Measurements from ENCODE around the gene STMN3. TPM values are rescaled to one million over a fixed set of nuclear protein-coding genes. Genes with fewer than 3 reads are reported as not detected.

Gene STMN3
- total and polyA plus RNA-seq, 10 of the 15 experiments (the other 5 are each of a cell fraction or from before 2014, with no cell fraction given) = 0.09 to 3.6 (median 1.4) TPM; not detected in 1

DNA sequence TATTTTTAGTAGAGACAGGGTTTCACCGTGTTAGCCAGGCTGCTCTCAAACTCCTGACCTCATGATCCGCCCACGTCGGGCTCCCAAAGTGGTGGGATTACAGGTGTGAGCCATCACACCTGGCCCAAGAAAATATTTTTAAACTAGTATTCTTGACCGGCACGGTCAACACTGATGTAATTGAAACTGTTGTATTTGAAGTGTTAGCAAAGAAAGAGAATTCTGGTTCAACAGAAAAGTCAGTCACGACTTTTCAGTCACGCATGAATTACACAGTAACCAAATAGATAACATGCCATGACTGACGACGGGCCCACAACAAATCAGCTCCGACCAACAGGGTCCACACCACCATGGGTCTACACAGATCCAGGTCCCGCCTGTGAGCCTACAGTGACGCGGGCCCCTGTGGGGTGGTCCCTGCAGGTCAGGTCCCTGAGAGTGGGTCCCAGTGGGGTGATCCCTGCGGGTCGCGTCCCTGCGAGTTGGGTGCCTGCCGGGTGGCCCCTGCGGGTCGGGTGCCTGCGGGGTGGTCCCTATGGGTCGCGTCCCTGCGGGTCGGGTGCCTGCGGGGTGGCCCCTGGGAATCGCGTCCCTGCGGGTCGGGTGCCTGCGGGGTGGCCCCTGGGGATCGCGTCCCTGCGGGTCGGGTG lies 27.3 kb downstream of the STMN3 start (continued):
- TF ChIP-seq PKNOX1 (IDR thresholded peaks at IDR 0.05) (0 out of 2 replicates have a peak, but pooled peaks have one; percentile 41), BACH1 (IDR thresholded peaks at IDR 0.05; ENCODE audit: borderline replicate concordance) (peak; percentile 92), BCL3 (IDR thresholded peaks at IDR 0.05; ENCODE audit: borderline replicate concordance, insufficient read depth, low read depth, low read length, poor library complexity, severe bottlenecking) (no peak)
- TF ChIP-seq, protein P1, sequence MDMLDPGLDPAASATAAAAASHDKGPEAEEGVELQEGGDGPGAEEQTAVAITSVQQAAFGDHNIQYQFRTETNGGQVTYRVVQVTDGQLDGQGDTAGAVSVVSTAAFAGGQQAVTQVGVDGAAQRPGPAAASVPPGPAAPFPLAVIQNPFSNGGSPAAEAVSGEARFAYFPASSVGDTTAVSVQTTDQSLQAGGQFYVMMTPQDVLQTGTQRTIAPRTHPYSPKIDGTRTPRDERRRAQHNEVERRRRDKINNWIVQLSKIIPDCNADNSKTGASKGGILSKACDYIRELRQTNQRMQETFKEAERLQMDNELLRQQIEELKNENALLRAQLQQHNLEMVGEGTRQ (IDR thresholded peaks at IDR 0.05; ENCODE audit: borderline replicate concordance, low read depth, low read length) = no peak

DNA sequence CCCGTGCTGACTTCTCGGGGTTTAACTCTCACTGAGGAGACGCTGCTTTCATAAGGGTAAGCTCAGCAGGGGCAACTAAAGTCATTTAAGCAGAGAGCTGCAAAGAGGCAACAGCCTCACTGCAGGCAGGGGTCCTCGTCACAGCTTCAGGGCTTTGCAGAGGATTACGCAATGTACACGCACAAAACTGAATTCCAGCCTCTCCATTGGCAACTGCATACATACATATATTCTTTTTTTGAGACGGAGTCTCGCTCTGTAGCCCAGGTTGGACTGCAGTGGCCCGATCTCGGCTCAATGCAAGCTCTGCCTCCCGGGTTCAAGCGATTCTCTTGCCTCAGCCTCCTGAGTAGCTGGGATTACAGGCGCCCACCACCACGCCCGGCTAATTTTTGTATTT lies 28.7 kb downstream of the STMN3 start:
- RAD21 ChIA-PET (ENCODE audit: unreplicated experiment) = interaction anchor here (1.2 kb wide), 1 partner anchor 8 kb away, joined by 3 read pairs; no protein-coding TSS in a partner anchor
- no peak for FAIRE-seq
- TF ChIP-seq SREBF2 (IDR thresholded peaks at IDR 0.05; ENCODE audit: low read length) (no peak), POLR2AphosphoS5 (IDR thresholded peaks at IDR 0.05; ENCODE audit: low read length) (no peak), SMAD1 (IDR thresholded peaks at IDR 0.05; ENCODE audit: low read depth, partially characterized antibody) (no peak), REST (IDR thresholded peaks at IDR 0.05; ENCODE audit: low read depth, low read length) (no peak), CHD2 (IDR thresholded peaks at IDR 0.05; ENCODE audit: borderline replicate concordance, low read depth, low read length) (no peak), BCL3 (IDR thresholded peaks at IDR 0.05; ENCODE audit: borderline replicate concordance, insufficient read depth, low read depth, low read length, poor library complexity, severe bottlenecking) (no peak), RUNX3 (IDR thresholded peaks at IDR 0.05; ENCODE audit: low read length) (no peak), SP1 (IDR thresholded peaks at IDR 0.05; ENCODE audit: low read depth, low read length) (no peak), HDAC2 (IDR thresholded peaks at IDR 0.05) (no peak), IRF4 (IDR thresholded peaks at IDR 0.05; ENCODE audit: low read depth, low read length) (no peak), TBL1XR1 (IDR thresholded peaks at IDR 0.05; ENCODE audit: low read depth, low read length) (no peak)

More for the DNA sequence above, 28.7 kb downstream of the STMN3 start:
- H3K9ac ChIP-seq (ENCODE audit: control insufficient read depth, insufficient read depth, low read length) = no peak overlapping the region
- ATAC-seq (no peak), DNase-seq (ENCODE audit: low read depth, low spot score) (no peak)
- no peak overlapping the region for H3K4me3 ChIP-seq
- H3K27ac ChIP-seq (ENCODE audit: control insufficient read depth, insufficient read depth) = no peak overlapping the region
- H2AFZ ChIP-seq (ENCODE audit: control insufficient read depth, low read depth, low read length) = no peak overlapping the region
- 94% methylated on average over 15 of the region's 15 CpGs for WGBS (ENCODE audit: insufficient coverage, insufficient replicate concordance, low lambda C conversion rate, missing lambda C conversion rate)
- no TSS peak for BruUV-seq (replicated peaks)
- H3K36me3 ChIP-seq (ENCODE audit: control insufficient read depth in 2 of 2, insufficient read depth in 2 of 2, low read length in 1 of 2) = no peaks in the 10 kb centered on the region; a peak in 1 of 4 replicates
- H3K27me3 ChIP-seq (replicated peaks in 1 of 2; ENCODE audit: control insufficient read depth in 2 of 2, insufficient read depth in 2 of 2, low read length in 1 of 2) = no peaks in the 10 kb centered on the region
- H3K79me2 ChIP-seq (ENCODE audit: control insufficient read depth, insufficient read depth, low read length) = peaks cover 62% of the 10 kb centered on the region
- no peak overlapping the region for H3K4me2 ChIP-seq (ENCODE audit: control insufficient read depth, insufficient read depth)
- no peaks in the 10 kb centered on the region for H3K9me3 ChIP-seq (replicated peaks; ENCODE audit: control insufficient read depth, insufficient read depth, low read length)
- ChIA-PET SMC1A (ENCODE audit: uncharacterized antibody, unreplicated experiment) (interaction anchor here (0.9 to 1.3 kb wide), 4 partner anchors 8 to 86 kb away, joined by 3 to 5 read pairs (median 3); no protein-coding TSS in a partner anchor), POLR2A (interaction anchor here (0.7 to 1.3 kb wide), 3 partner anchors 10 to 94 kb away, joined by 3 read pairs; no protein-coding TSS in a partner anchor), CTCF (interaction anchor here (1.3 to 2.1 kb wide), 2 partner anchors 18 to 239 kb away, joined by 3 to 9 read pairs; no protein-coding TSS in a partner anchor)
- intact Hi-C loops (cut with micrococcal nuclease; ENCODE audit: unreplicated experiment) (no loop called here), in situ Hi-C loops (cut with MboI) (no loop called here)
- no peaks in the 10 kb centered on the region for H4K20me1 ChIP-seq (ENCODE audit: control insufficient read depth, insufficient read depth)
- H3K4me1 ChIP-seq (ENCODE audit: control insufficient read depth, insufficient read depth, low read length) = peaks cover 6% of the 10 kb centered on the region
